Left ventricle myocardium superior (tissue), 1 donor: ENCODE data around the gene FKTN. TPM values are rescaled to one million over a fixed set of nuclear protein-coding genes. Genes with fewer than 3 reads are reported as not detected.
A peak's percentile ranks its signal among the peaks of the same experiment; 100 is the strongest.

ENCODE experiments used
- ATAC-seq: fragments of 200-7000 bp; cut with Tn5 transposase; one replicate; pipeline ENCODE4 v1.9.1; 2020; ENCODE audit warnings: mild to moderate bottlenecking, moderate library complexity
- DNase-seq: peaks from one replicate; pipeline ENCODE4 v3.0.0-alpha.2; 2020
- intact Hi-C: fragments of 100-400 bp; cut with micrococcal nuclease; formaldehyde crosslinking; loops from one replicate; pipeline ENCODE4 v1.11.0; 2022
- total RNA-seq: library from RNA; stranded (reverse); fragmentation: NEBNext Ultra II Directional; extraction: Animal tissue kit (Norgen Biotek cat#: 25700); gene quantifications from one replicate; pipeline ENCODE4 v1.2.1, GENCODE V29; 2021
- donor health status: DM: no; HTN: yes; CAD: no; lungs with severe emphysema.

Gene FKTN
- total RNA-seq, 1 donor from 2014 or later = 8.8 TPM

DNA sequence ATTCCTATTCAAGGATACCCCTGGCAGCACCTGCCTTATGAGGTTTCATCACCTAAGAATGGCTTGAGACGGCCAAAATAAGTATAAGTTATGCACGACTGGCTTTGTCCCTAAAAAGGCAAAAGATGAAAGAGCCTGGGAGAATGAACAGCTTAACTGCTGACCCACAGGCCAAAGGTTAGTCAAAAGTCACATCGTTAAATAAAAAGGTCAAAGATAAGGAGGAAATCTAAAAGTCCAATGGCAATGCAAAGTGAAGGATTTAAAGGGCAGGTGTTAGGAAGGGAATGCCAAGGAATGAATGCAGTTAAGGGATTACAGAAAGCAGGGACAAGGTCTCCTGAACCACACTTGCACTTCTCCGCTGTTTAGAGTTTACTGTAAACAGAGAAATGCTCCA is 109.9 kb downstream of the FKTN start:
- DNase-seq (no peak), ATAC-seq (no peak)
- intact Hi-C loops = no loop called here

DNA sequence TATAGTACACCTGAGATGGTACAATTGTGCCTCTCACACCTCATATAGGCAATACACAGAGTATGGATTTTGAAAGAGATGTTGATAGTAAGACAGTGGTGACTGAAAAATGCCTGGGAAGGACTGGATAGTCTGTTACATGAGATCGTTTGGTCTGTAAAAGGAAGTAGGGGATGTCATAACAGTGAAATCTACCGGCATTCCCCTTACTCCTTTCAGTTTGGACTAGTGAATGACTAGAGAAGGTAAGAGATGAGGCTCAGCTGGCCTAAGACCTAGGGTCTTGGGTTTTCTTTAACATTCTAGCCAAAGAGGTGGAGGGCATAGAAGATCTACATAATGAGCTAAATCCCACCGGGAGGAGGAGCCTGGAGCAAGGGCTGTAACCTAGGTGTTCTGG is 112.4 kb downstream of the FKTN start:
- ATAC-seq (no peak), DNase-seq (no peak)
- intact Hi-C loops = no loop called here

DNA sequence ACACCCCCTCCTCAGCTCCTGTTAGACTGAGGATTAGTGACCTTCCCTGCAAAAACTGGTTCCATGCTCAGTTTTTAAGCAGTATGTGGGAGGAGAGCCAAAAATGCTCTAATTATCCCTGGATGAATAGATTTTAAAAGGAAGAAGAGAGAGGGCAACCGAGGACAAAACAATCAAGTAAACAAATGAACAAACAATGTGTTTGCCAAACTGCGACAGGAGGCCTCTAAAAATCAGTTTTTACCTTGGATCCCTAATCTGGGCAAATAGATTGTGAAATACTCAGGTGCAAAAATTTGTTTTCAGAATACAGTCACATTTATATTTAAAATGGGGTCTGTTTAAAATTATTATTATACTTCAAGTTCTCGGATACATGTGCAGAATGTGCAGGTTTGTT is 112.8 kb downstream of the FKTN start:
- no peak for ATAC-seq
- intact Hi-C loops = no loop called here
- no peak for DNase-seq

DNA sequence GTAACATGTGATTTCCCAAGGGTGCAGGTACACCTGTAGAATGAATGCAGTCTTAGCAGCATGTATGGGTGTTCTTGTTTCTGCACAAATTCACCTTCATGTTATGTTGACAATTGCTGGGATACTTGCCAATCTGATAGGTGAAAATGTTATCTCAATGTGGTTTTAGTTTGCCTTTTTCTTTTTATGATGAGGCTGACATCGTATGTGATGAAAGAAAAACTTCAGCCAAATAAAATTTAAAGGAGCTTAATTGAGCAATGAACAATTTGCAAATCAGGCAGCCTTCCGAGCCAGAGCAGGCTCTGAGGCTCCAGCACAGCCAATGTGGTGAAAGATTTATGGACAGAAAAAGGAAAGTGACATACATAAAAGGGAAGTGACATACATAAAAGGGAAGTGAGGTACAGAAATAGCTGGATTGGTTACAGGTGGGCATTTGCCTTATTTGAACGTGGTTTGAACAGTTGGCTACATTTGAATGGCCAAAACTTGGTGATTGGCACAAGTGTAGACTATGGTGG is 114.8 kb downstream of the FKTN start:
- intact Hi-C loops = no loop called here
- ATAC-seq = no peak
- no peak for DNase-seq

DNA sequence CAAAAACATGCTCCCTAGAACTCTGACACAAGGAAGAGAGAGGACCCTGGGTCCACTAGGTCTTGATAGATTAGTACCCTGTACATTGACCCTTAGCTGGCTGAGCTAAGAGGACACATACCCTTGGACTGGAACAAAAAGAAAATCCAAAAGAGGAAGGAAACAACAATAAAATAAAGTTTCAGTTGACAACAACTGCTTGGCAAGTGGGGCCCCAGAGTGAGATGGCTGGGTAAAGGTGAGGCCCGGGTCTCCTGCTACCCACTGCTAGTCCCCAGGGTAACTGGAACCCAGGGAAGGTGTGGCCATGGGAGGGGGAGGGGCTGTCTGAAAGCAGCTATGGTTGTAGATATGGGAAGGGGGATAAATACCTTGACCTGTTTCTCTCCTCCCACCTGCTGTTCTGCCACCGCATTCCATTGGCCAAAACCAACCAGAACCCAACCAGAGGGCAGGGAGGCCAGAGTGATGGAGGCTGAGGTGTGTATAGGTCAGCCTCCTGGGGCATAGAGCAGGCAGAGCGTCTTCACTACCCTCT is 116.0 kb downstream of the FKTN start:
- DNase-seq = no peak
- no peak for ATAC-seq
- intact Hi-C loops = no loop called here

DNA sequence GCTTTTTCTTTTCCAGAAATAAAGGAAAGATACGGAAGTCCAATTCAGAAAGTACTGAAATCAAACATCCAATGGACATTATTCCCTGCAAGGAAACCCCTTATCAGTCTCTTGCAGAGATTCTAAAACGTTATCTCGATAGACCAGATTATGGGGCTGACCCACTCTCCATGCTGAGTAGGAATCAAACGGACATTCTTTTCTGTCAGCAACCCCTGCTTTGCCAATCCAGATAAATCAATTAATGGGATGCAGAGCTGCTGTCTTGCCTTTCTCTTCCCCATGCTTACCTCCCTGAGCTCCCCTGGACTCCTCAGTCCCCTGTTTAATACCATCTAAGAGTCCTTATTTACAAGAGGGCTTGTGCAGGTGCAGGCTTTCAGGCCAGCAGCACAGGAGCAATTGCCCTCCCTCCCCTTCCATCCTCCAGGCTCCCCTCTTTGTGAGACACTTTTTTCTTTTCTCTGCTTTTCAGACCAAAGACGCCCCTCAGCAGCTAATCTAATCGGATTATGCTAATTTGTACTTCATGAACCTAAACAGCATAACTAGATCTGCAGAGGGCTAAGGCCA is 118.5 kb downstream of the FKTN start:
- no peak for ATAC-seq
- intact Hi-C loops = no loop called here
- no peak for DNase-seq

DNA sequence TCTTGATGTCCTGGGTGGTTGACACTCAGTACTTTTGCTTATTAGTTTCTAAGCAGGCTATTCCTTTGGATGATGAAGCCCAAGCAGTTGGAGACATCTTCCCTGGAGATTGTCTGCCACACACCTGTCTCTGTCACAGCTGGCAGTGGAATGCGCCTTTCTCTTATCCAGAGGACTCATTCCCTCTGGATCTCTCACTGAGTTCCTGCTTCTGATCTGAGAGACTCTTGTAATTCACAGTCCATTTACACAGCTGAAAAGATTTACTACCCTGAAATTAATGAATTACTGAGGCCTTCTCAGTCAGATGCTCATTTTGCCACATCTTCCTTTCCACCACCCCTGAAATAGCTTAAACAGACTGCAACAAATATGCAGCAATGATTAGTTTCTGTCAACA is 120.2 kb downstream of the FKTN start:
- intact Hi-C loops = no loop called here
- no peak for ATAC-seq
- no peak for DNase-seq

DNA sequence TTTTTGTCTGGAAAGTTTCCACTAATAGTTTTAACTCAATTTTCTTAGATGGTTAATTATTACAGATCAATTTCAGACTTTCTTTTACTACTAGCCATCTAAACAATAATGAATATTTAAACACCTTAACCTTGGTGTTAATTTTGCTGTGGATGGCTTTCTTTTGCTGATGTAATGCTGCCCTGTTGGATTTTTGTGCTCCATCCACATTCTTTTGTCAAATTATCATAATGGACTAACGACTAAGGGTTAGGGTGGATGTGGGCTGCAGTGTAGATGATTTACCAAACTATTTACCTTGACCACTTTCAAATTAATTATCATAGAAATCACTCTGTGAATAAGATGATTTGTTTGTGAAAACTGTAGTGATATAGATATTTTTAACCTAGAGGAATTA is 120.8 kb downstream of the FKTN start:
- DNase-seq = no peak
- intact Hi-C loops = no loop called here
- ATAC-seq = no peak

DNA sequence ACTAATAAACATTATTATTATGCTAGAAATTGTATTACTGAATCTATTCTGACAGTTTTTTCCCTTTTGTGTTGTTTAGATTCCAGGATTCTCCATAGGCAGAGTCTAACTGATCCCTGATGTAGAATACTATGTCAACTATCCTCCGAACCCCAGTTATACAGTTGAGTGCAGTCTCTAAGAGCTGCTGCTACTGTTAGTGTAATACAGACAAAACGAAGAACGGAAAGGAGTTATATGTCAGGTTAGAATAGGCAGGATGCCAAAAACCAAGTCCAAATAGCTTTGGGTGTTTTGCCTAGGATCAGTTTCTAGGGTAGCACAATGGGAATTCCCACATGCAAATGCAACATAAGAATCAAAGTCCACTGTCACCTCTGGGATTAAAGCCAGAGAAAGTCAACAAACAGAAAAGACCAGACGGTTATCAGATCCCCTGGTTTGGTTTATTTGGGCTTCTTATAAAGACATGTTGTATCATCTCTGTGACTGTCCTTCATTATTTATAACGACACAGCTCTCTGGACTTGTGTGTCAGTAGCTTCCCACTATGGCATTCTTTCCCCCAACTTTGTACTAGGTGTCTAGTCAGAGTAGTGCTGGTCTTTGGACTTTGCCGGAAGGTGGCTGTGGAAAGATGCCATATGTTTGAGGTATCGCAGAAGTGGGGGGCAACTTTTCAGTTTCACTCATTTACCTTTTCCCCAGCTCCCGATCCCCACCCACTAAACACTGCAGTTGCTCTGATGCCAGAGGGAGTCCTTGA is 121.5 kb downstream of the FKTN start:
- intact Hi-C loops = no loop called here
- ATAC-seq = no peak
- no peak for DNase-seq

DNA sequence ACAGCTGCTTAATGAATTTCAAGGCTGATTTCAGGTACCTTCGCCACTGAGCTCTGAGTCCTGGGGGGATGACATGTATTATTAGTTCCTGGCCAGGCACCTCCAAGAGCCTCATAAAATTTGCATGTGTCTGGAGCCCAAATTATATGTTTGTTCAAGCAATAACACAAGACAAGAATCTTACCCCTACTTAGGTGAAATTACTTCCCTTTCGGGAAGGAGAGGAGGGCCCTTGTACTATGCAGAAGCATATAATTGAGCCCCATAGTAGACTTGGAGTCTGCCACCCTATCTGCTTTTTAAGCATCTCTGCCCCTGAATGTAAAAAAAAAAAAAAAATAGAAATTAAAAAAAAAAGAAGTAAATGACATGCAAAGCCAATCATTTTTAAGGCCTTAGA is 123.4 kb downstream of the FKTN start:
- no peak for ATAC-seq
- intact Hi-C loops = no loop called here
- DNase-seq = no peak

DNA sequence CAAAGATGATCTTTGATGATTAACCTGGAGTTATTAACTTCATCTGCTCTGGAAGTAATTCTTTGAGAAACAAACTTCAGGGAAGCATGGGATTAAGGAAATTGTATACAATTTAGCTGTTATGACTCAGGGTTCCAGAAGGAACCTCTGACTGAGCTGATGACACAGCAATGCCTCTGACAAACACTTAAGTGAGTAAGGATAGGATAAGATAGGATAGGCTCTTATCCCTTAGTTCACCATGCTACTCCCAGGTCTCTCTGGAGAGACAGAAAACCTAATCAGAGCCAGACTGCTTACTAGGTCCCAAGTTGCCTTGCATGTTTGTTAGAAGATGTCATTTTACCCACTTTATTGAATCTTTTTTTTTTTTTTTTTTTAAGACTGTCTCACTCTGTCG is 123.8 kb downstream of the FKTN start:
- ATAC-seq = no peak
- intact Hi-C loops = no loop called here
- DNase-seq = no peak

DNA sequence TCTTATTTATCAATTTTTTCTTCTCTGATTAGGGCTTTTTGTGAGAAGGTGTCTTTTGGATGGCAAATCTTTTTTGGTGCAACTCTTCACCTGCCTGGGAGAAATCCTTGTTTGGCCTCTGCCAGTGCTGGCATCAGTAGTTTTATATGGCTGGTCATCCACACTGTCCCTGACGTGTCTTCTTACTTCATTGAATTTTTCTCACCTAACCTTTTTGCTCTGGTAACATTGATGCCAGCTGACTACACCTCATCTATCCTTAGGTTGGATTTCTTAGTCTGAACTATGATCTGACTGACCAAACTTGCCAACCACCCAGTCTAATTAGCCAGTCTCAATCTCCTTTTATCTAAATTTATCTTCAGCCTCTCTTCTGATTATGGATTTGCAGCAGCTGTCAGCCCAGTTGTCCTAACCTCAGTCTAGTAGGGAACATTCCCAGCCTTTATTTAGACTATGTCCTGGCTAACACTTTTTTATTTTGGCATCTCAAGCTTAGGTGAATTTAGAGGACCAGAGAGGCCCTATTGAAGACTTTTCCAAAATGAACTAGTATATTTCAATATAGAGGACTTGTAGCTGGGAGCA is 125.9 kb downstream of the FKTN start:
- intact Hi-C loops = no loop called here
- ATAC-seq = peak; percentile 44
- DNase-seq = no peak

DNA sequence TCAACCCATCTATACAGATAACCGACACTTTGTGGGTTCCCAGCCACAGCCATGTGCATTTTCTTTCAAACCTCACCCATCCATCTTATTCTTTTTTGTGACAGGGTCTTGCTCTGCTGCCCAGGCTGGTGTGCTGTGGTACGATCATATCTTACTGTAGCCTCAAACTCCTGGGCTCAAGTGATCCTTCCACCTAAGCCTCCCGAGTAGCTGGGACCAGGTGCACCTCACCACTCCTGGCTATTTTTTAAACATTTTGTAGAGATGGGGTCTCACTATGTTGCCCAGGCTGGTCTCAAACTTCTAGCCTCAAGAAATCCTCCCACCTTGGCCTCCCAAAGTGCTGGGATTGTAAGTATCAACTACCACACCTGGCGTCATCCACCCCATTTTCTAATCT is 129.0 kb downstream of the FKTN start:
- intact Hi-C loops = no loop called here
- ATAC-seq = no peak
- DNase-seq = no peak

Other genes with a start within 250 kb of the FKTN start
- gene FSD1L, start 110.1 kb upstream of the FKTN start, total RNA-seq = 4.8 TPM
- not detected for gene TAL2, start 104.3 kb downstream of the FKTN start, total RNA-seq
- gene TMEM38B, start 136.4 kb downstream of the FKTN start, total RNA-seq = 62.9 TPM